HG03039 (cell line): ENCODE measurements around the gene PHF1.
"Not testable (repeated sequence)": the region's sequence is repeated elsewhere in the genome, so short reads cannot be mapped to it uniquely, and the experiment has no call there.

Source experiments
- ATAC-seq: cut with Tn5 transposase; IDR thresholded peaks from one replicate; pipeline ENCODE4 v1.9.1; 2021; ENCODE audit warnings: mild to moderate bottlenecking, moderate library complexity; ENCODE audit not compliant: unreplicated experiment

The PHF1 gene

DNA sequence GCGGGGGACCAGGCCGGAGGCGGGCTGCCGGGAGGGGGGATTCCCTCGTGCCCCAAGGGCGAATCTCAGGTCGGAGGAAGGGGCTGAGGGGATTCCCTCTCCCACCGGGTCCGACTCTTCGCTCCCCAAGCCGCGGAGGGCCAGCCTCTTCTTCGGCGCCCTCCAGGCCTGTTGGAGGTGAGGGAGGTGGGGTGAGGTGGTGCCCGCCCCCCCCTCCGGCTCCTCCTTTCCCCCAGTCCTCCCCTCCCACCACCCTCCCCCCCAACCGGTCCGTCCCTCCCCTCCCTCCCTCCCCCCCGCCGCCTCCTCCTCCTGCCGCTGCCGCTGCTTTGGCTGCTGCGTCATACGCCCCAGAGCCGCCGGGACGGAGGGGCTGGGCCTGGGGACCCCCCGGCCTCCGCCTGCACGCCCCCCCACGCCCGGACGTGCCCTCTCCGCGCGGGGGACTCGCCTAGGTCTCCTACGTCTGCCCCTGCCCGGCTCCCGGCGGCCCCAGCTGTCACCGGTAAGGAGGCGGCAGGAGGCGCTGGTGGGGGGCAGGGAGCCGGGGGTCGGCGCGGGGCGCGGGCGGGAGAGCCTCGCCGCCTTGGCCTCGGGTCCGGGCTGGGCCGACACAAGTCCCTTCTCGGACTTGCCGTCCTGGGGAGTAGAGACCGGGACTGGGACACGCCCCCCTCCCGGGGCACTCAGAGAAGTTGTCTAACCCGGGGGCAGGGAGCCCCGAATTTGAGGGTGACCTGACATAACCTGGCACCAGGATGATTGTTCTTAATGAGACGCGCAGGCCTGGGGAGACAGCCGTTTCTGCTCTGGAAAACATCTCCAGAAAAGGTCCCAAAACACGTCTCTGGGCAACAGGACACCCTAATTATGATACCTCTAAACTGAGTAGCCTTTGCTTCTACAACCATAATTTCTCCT is at the start of gene PHF1:
PHF1 (plus strand) TSS at position 304 of the 921 bp plus-strand sequence. CDS start 1,250 bp downstream, outside the sequence.
- ATAC-seq: peak; percentile 31

DNA sequence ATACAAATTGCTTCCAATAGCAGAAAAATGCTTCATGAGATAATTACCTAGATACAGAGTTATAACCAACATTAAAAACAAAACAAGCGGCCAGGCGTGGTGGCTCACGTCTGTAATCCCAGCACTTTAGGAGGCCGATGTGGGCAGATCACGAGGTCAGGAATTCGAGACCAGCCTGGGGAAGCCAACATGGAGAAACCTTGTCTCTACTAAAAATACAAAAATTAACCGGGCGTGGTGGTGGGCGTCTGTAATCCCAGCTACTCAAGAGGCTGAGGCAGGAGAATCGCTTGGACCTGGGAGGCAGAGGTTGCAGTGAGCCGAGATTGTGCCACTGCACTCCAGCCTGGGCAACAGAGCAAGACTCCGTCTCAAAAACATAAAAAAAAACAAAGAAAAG is 47.3 kb upstream of the PHF1 start:
- ATAC-seq: not testable (repeated sequence)

DNA sequence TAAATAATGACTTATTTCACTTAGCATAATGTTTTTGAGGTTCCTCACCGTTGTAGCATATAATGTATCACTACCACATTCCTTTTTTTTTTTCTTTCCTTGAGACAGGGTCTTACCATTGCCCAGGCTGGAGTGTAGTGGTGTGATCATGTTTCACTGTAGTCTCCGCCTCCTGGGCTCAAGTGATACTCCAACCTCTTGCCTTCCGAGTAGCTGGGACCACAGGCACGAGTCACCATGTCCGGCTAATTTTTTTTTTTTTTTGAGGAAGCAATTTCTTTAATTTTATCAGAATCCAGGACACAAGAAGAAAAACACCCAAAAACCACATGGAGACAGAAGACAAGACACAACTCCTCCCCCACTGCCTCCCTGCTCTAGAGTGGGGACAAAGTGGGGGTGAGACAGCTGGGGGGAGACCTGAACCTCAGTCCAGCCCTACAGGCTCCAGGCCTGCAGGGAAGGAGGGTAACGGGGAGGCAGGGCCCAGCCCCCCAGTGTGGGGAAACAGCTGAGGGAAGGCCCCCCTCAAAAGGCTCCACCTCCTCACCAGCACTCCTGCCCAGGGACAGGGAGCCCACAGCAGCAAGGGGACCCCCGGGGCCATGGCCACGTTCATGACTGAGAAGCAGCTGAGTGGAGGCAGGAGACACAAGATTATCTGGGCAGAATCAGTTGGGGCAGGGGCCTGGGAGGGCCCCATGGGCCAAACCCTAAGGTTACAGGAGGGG is 46.2 kb upstream of the PHF1 start:
- ATAC-seq: not testable (repeated sequence)

DNA sequence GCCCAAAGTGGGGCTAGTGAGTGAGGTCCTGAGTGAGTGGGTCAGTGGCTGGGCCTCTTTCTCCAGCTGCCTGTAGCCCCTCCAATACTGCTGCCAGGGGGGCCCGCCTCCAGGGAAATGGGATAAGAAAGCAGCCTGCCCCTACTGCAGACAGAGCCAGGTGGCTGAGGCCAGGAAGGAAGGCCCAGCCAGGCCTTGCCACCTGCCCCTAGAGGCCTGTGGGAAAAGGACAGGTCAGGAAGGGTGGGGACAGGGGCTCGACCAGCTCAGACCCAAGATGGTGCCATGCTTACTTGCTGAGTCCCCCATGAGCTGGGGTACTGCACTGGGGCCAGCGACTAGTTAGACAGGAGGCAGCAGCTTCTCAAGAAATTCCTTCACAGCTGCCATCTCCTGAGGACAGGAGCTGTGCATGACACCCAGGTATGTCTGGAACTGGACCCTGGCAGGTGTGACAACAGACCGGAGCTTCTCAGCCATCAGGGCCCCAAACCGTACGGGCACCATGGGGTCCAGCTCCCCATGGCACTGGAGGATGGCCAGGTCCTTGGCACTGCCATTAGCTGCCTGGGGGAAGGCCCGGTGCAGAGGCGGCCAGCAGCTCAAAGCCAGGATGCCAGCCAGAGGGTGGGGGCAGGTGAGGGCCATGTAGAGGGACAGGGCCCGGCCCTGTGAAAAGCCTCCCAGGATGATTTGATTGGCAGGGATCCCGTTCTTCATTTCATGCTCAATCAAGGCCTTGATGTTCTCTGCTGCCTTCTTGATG is 45.4 kb upstream of the PHF1 start:
- ATAC-seq: not testable (repeated sequence)

DNA sequence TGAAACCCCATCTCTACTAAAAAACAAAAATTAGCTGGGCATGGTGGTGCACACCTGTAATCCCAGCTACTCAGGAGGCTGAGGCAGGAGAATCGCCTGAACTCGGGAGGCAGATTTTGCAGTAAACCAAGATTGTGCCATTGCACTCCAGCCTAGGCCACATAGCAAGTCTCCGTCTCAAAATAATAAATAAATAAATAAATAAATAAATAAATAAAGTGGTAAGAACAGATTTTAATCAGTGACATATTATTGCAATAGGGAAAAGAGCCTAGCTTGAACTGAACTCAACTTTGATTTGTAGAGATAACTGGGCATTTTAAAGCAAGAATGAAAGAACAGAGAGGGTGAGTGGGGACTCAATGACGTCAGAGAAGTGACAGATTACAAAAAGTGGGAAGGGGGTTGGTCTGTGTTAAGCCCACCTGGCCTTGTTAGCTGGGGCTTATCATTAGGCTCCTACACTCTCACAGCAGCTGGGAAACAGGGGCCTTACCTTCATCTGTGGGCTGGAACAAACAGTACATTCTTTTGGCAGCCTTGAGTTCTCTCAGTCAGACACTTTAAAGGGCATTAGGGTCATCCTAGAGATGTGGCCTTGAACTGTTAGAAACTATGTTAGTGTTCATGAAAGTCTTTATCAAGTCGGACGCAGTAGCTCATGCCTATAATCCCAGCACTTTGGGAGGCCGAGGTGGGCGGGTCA is 43.7 kb upstream of the PHF1 start:
- no peak for ATAC-seq

DNA sequence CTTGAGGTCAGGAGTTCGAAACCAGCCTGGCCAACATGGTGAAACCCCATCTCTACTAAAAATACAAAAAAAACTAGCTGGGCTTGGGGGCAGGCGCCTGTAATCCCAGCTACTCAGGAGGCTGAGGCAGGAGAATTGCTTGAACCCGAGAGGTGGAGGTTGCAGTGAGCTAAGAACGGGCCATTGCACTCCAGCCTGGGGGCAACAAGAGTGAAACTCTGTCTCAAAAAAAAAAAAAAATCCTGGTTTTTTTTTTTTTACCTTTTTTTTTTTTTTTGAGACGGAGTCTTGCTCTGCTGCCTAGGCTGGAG is 43.1 kb upstream of the PHF1 start:
- ATAC-seq: not testable (repeated sequence)

DNA sequence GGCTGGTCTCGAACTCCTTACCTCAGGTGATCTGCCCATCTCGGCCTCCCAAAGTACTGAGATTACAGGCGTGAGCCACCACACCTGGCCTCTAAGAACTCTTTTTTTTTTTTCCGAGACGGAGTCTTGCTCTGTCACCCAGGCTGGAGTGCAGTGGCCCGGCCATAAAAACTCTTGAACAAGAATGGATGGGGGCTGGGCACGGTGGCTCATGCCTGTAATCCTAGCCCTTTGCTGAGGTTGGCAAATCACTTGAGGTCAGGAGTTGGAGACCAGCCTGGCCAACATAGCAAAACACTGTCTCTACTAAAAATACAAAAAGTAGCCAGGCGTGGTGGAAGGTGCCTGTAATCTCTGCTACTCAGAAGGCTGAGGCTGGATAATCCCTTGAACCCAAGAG is 38.9 kb upstream of the PHF1 start:
- ATAC-seq: not testable (repeated sequence)

DNA sequence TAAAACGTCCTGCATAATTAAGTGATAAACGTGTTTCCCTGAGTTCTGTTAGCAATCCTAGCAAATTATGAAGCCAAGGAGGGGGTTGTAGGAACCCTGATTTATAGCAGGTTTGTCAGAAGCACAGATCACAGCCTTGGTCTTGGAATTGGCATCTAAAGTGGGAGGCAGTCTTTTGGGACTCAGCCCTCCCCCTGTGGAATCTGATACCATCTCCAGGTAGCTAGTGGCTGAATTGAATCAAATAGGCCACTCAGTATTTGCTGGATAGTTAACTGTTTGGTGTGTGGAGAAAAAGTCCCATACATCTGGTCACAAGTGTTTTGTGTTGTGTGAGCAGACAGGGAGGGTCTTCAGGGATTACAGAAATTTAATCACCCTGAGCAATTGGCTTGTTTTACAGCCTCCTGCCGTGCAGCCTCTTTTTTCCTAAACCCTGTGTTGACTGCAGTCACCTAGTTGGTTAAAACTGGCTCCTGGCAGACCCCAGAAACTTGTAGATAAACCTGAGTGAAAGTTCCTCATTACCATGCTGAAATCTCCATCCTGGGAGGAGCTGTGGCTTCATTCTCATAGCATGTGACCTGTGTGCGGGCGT is 38.2 kb upstream of the PHF1 start:
- ATAC-seq: no peak

DNA sequence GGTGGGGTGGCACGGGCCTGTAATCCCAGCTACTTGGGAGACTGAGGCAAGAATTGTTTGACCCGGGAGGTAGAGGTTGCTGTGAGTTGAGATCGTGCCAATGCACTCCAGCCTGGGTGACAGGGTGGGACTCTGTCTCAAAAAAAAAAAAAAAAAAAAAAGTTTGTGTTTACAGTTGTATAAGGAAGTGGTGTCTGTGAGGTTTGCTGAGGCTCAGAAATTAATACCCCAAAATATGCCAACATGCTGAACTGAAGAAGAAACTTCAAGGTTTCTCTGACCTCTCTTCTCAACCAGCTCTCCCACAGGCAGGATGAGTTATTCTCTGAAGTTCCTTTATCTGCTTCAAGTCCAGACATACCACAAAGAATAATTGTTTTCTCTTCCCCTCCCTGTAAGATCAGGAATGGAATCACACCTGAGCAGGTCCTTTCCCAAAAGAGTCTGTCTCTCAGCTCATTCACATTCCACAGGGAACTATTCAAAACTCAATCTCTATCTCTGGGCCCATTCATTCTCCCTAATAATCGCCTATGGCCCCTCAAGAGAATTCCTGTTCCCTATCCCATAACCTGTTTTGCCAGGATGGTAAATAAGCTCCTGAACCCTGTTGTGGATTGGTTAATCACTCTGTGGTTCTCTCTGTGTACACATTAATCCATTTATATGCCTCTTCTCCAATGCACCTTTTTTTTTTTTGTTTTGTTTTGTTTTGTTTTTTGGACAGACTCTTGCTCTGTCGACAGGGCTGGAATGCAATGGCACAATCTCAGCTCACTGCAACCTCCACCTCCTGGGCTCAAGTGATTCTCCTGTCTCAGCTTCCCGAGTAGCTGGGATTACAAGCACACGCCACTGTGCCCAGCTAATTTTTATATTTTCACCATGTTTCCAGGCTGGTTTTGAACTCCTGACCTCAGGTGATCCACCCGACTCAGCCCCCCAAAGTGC is 36.6 kb upstream of the PHF1 start:
- ATAC-seq: no peak

DNA sequence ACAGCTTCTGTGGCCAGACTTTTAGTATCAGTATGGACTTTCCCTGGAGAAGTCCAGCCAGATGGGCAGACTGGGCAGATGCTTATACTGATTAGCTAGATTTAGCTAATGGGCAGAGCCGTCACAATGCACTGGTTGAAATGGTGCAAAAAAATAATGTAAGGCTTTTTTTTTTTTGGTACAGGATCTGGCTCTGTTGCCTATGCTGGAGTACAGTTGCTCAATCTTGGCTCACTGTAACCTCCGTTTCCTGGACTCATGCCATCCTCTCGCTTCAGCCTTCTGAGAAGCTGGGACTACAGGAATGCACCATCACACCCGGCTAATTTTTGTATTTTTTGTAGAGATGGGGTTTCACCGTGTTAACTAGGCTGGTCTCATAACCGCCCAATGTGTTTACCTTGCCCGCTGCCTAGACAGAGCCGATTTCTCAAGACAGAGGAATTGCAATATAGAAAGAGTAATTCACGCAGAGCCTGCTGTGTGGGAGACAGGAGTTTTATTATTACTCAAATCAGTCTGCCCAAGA is 35.6 kb upstream of the PHF1 start:
- ATAC-seq: no peak

DNA sequence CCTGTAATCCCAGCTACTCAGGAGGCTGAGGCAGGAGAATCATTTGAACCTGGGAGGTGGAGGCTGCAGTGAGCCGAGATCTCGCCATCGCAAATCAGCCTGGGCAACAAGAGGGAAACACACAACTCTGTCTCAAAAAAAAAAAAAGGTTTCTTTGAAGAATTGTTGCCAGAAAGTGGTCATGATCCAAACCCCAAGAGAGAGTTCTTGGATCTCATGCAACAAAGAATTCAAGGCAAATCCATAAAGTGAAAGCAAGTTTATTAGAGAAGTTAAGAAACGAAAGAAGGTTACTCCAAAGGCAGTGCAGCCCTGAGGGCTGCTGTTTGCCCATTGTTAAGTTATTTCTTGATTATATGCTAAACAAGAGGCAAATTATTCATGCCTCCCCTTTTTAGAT is 33.6 kb upstream of the PHF1 start:
- no peak for ATAC-seq

DNA sequence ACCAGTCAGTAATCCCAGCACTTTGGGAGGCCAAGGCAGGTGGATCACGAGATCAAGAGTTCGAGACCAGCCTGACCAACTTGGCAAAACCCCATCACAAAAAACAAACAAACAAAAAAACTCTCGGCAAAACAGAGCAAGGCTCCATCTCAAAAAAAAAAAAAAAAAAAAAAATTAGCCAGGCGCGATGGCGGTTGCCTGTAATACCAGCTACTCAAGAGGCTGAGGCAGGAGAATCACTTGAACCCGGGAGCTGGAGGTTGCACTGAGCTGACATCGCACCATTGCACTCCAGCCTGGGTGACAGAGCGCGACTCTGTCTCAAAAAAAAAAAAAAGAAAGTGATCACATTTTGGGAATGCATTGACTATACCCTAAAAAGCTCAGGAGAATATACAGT is 31.6 kb upstream of the PHF1 start:
- ATAC-seq: not testable (repeated sequence)

DNA sequence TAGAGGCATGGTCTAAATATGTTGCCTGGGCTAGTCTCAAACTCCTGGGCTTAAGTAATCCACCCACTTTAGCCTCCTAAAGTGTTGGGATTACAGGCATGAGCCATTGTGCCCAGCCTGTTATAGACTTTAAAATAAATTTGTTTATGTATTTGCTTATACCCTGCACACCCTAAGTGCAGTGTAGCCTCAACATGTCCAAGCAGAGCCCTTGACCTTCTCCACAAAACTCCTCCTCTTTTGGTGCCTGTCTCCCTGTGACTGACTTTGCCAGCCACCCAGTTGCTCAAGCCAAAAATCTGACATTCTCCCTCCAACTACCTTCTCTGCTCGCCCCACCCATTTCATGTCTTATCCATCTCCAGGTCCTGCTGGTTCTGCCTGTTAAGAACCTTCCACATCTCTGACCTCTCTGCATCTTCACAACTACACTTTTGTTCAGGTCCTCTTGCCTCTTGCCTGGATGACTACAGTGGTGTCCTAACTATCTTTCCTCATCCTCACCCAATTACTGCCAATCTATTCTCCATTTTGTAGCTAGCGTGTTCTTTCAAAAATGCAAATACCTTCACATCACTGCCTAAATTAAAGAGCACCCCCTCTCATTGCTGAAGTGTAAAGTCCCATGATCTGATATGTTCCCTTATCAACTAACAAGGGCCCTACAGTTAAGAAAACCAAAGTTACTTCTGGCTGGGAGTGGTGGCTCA is 30.4 kb upstream of the PHF1 start:
- no peak for ATAC-seq

DNA sequence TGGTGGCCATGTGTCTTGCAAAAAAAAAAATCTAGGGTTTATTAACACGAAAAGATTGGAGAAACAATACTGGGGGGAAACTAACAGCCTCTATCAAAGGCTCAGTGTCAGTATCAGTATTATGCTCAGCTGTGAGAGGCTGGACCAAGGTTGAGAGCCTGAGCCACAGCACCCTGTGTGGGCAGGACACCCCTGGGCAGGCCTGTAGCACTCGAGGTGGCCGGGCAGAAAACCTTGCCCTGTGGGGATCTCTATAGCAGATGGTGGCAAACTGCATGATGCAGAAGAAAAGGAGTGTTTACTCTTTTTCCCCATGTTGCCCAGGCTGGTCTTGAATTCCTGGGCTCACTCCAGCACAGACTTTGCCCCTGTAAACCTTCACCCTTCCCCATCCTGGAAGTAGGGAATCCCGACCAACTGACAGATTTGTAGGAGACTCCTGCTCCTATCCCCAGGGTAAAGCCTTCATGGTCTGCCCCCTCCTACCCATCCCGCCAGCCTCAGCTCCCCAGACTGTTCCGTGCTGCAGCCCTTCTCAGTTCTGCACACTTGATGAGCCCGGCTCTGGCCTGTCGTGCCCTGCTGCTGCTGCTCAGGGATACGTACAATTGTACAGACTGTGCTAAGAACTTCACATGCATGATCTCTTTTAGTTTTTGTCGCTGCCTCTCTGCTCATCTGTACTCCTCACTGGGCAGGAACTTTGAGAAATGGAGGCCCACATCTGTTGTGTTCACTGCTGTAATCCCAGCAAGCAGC is 27.2 kb upstream of the PHF1 start:
- no peak for ATAC-seq

DNA sequence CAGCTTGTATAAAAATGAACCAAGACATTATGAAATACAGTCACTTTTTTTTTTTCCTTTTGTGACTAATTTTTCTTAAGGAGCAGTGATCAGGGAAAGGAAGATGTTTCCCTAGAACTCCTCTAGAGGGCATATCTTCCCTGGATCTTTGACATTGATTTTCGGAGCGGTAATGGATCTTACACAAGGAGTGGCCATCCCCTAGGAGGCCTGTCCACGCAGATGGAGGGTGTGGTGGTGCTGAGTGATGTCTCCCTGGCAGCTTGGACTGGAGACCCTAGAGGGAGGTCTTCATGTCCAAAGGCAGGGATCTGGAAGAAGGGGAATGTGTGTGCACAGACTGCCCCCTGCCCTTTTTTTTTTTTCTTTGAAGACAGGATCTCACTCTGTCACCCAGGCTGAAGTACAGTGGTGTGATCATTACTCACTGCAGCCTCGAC is 26.2 kb upstream of the PHF1 start:
- no peak for ATAC-seq

DNA sequence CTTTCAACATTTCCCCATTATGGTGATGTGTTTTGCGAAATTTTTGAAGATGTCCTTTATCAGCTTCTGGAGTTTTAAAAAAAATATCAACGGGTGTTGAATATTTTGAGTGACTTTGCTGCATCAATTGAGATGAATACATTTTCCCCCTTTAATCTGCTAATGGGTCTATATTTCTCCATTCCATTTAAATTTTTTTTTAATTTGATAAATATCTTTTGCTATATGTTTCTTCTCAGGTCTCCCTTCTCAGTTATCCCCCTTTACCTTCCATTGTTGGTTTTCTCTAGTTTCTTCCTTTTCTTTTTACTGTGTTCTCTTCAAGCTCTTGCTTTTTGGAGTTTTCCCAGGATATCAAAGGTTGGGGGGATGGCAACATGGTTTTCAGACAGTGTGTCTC is 20.6 kb upstream of the PHF1 start:
- ATAC-seq: no peak

DNA sequence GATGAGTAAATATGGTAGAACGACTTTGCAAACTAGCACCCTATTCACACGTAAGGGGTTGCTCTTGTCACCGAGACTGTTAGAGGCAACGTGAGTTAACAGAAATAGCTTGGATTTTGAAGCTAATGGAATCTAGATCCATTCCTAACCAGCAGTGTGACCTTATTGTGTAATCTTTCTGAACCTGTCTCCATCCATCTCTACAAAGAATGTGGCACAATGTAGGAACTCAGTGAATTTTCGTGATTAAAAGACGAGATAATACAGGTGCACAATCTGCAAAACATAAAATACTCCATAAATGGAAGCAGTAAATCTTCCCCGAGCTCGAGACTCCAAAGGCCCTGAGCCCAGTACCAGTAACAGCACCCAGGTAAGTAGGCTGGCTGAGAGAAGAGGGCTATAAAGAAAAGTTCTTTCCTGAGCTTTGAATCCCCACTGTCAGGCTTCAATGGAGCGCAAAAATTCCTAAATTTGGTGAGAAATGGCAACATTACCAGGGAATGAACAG is 20.0 kb upstream of the PHF1 start:
- no peak for ATAC-seq
